GM18511 (cell line): Measurements from ENCODE around the gene RNPC3.
A peak's percentile ranks its signal among the peaks of the same experiment; 100 is the strongest.
"Not testable (repeated sequence)": the region's sequence is repeated elsewhere in the genome, so short reads cannot be mapped to it uniquely, and the experiment has no call there.

Experiments
- ATAC-seq: cut with Tn5 transposase; IDR thresholded peaks from one replicate; pipeline ENCODE4 v1.9.1; 2021; ENCODE audit warnings: mild to moderate bottlenecking, moderate library complexity; ENCODE audit not compliant: unreplicated experiment

The RNPC3 gene

GRCh38 chr1:103560427-103560826, 34.9 kb downstream of the RNPC3 start:
- no peak for ATAC-seq

DNA sequence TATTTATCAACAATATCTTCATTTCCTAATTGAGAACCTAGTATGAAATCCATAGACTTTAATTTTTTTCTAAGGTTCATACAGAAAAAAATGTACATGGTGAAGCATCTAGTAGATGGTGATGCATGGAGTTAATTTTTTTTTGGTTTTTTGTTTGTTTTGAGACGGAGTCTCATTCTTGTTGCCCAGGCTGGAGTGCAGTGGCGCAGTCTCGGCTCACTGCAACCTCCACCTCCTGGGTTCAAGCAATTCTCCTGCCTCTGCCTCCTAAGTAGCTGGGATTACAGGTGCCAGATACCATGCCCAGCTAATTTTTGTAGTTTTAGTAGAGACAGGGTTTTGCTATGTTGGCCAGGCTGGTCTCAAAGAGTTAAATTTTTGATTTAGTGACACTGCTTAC, 35.6 kb downstream of the RNPC3 start:
- not testable (repeated sequence) for ATAC-seq

- peak; percentile 91 for ATAC-seq
These were observed 36.3 kb downstream of the RNPC3 start for GRCh38 chr1:103561643-103562395.

DNA sequence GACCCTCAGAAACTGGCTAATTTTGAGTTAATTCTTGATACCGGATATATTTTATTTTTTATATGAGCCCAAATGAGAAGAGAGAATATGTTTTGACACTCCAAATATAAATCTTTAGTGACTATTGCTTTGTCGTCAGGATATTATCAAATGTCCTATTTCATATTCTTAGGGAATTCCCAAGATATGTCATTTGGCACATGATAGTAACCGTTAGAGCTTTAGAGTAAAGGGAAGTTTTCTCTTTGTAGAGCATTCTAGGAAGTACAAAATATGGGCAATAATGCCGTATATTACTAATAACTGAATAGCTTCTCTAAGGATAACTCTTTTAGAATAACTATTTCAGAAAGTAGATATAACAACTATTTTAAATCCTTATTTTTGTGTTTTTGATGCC, 37.6 kb downstream of the RNPC3 start:
- ATAC-seq: no peak

DNA sequence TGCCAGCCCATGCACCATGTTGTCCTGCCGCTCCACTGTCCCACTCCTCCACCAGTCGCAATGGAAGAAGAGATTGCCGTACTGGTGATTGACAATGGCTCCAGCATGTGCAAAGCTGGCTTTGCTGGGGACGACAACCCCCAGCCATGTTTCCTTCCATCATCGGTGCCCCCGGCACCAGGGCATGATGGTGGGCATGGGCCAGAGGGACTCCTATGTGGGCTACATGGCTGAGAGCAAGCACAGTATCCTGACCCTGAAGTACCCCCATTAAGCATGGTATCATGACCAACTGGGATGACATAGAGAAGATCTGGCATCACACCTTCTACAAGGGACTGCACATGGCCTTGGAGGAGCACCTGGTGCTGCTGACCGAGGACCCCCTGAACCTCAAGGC, 44.0 kb downstream of the RNPC3 start:
- ATAC-seq: no peak

- not testable (repeated sequence) for ATAC-seq
These were observed 45.8 kb downstream of the RNPC3 start, which contains the start of gene AMY2B for GRCh38 chr1:103571289-103571688. AMY2B (plus strand) TSS chr1:103571589; CDS start chr1:103571603, 14 bp downstream.

GRCh38 chr1:103576065-103576464, 50.6 kb downstream of the RNPC3 start:
- ATAC-seq: peak; percentile 64

DNA sequence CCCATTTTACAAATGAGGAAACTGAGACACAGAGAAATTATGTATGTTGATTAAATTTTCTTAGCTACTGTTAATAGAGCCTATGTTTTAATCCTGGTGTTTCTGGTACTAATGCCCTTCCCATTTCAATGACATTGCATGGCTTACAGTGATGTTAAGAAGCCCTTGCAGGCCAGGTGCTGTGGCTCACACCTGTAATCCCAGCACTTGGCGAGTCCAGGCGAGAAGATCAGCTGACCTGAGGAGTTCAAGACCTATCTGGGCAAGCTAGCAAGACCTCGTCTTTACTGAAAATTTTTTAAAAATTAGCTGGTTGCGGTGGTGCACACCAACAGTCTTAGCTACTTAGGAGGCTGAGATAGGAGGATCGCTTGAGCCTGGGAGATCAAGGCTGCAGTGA, 51.3 kb downstream of the RNPC3 start:
- not testable (repeated sequence) for ATAC-seq

DNA sequence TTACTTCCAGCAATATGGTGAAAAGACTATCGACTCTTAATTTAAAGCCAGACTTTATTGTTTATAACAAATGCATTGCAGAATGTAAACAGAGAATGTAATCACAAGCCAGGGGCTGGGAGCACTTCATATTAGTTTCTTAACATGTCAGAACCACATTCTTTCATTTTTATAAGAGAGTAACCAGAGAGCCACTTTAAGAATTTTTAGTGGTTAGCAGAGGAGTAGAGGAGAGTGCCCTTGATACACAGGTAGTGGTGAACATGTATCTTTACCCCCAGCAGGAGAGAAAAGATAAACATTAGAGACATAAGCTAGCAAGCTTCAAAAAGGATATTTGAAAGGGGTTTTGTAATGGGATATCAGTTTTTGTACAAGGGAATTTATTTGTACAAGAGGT, 57.0 kb downstream of the RNPC3 start:
- no peak for ATAC-seq

- no peak for ATAC-seq
These were observed 58.4 kb downstream of the RNPC3 start for GRCh38 chr1:103583887-103584286.

DNA sequence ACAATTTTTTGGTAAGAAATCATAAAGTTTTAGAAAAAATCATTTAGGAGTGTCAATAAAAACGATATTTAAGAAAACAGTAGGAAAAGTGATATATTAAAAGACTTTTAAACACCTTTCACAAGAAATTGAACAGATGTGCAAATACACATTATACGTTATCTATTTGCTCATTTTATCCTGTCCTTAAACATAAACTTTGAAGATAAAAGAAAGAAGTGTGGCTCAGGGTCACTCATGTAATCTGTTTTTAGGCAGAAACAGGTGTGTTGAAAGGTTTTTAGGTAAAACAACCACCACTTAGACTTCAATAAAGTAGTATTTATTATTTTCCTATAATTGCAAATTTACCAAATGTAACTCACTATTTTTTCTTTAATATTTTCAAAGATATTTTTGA, 59.0 kb downstream of the RNPC3 start:
- ATAC-seq: no peak

DNA sequence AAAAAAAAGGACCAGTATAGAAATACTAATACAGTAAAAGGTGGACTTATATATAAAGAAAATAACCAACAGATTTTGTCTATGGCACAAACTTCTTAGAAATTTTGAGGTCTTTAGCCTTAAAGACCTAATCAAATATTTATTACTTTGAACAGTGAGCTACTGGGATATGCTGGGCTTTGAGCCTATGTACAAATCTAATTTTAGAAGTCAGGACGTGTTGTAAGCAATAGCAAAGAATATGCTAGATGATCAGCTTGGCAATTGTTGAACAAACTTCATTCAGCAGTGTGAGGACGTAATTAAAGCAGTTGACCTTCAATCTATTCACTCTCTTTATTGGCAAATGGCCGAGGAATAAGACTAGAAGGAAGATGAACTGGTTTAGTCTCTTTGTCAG, 77.2 kb downstream of the RNPC3 start:
- ATAC-seq: not testable (repeated sequence)
